Stomach (tissue), 4 donors: ENCODE results near the gene FLRT3.

Experiments used
- CTCF ChIP-seq, 7 experiments: fragments of 450-650 bp in 4 of 7; fragments of 200-600 bp in 3 of 7; sonication (generic) in 3 of 7; IDR thresholded peaks; one replicate each; pipeline ENCODE4 v1.5.1; 2016 to 2019; ENCODE audit warnings: antibody characterized with exemption in 7 of 7, control low read depth in 2 of 7, mild to moderate bottlenecking in 1 of 7
- EP300 ChIP-seq: sonication (generic); formaldehyde crosslinking; IDR thresholded peaks from one replicate; pipeline ENCODE4 v1.6.1; 2017; ENCODE audit warnings: antibody characterized with exemption
- POLR2AphosphoS5 ChIP-seq, 3 donors: sonication (generic); formaldehyde crosslinking; IDR thresholded peaks; one replicate each; pipeline ENCODE4 v1.6.1; 2016; ENCODE audit warnings: antibody characterized with exemption in 3 of 3

GRCh38 chr20:14332866-14333265, 4.5 kb downstream of the FLRT3 start:
- TF ChIP-seq CTCF (IDR thresholded peaks at IDR 0.05) (no peak), POLR2AphosphoS5 (IDR thresholded peaks at IDR 0.05) (no peak), EP300 (no peak)
